HepG2 (cell line): ENCODE results near the gene USP15. TPM values are rescaled to one million over a fixed set of nuclear protein-coding genes. Genes with fewer than 3 reads are reported as not detected.

Source experiments
- ATAC-seq: fragments of 200-7000 bp; cut with Tn5 transposase; 3 replicates; pipeline ENCODE4 v1.9.1; 2020; ENCODE audit warnings: mild to moderate bottlenecking, moderate library complexity
- BruUV-seq: library from RNA; stranded (reverse); fragments of 400-500 nt; replicated peaks from 2 replicates; lab custom pipeline; 2021; lab: Mats Ljungman, UMichigan
- CTCF ChIA-PET: fragments of 300-600 bp; formaldehyde crosslinking; extraction: SDS; loops from one replicate; lab custom pipeline; 2021; ENCODE audit warnings: low total read pairs, inconsistent platforms, low intra/inter-chr PET ratio; lab: Yijun Ruan, JAX
- POLR2A ChIA-PET: fragments of 350-600 bp; sonication (Branson Sonifier 250); formaldehyde crosslinking; loops from one replicate; lab custom pipeline; 2020; ENCODE audit warnings: antibody characterized with exemption, inconsistent platforms; lab: Yijun Ruan, JAX
- DNase-seq: peaks from one replicate; pipeline ENCODE4 v3.0.0-alpha.2; 2015; ENCODE audit warnings: low spot score
- FAIRE-seq: peaks from 3 replicates; lab custom pipeline; 2011; peaks lifted over from hg19 to GRCh38; lab: Jason Lieb, UNC
- H2AFZ ChIP-seq: one replicate; pipeline ENCODE4 v1.6.1; 2011; ENCODE audit warnings: low read length, inconsistent platforms
- H3K27ac ChIP-seq: fragments of 300-600 bp; 3 replicates; pipeline ENCODE4 v1.8.0; 2011; ENCODE audit warnings: mixed run types, mild to moderate bottlenecking, mixed read lengths, low read length, inconsistent platforms; ENCODE audit not compliant: insufficient read depth; ENCODE audit errors: extremely low read length
- H3K27me3 ChIP-seq, 2 experiments: fragments of 200-600 bp in 1 of 2; 2 replicates in 1 of 2; 3 replicates in 1 of 2; pipeline versions ENCODE4 v1.6.0 to v1.8.0; 2011; ENCODE audit warnings: low read length in 2 of 2, mild to moderate bottlenecking in 2 of 2, moderate library complexity in 2 of 2, inconsistent platforms in 1 of 2; ENCODE audit not compliant: insufficient read depth in 2 of 2, control insufficient read depth in 1 of 2
- H3K36me3 ChIP-seq, 2 experiments: fragments of 200-600 bp in 1 of 2; replicated peaks in 1 of 2; 2 replicates in 1 of 2; 3 replicates in 1 of 2; pipeline versions ENCODE4 v1.5.1 to v1.8.0; 2011; ENCODE audit warnings: low read length in 2 of 2, inconsistent platforms in 1 of 2; ENCODE audit not compliant: insufficient read depth in 2 of 2, control insufficient read depth in 1 of 2
- H3K4me1 ChIP-seq: 2 replicates; pipeline ENCODE4 v1.5.1; 2012; ENCODE audit warnings: low read length, inconsistent platforms; ENCODE audit not compliant: insufficient read depth
- H3K4me2 ChIP-seq: 2 replicates; pipeline ENCODE4 v1.6.0; 2011; ENCODE audit warnings: low read depth, low read length, inconsistent platforms
- H3K4me3 ChIP-seq, 3 experiments: fragments of 200-600 bp in 1 of 3; sonication (generic), shearing (Covaris generic) in 1 of 3; replicated peaks in 1 of 3; 2 replicates each; pipeline ENCODE4 v1.5.1; 2011 to 2016; ENCODE audit warnings: low read length in 3 of 3, inconsistent platforms in 2 of 3, low read depth in 2 of 3, mild to moderate bottlenecking in 2 of 3, control low read depth in 1 of 3, mixed read lengths in 1 of 3; ENCODE audit not compliant: insufficient read depth in 1 of 3
- H3K79me2 ChIP-seq: one replicate; pipeline ENCODE4 v1.6.1; 2011; ENCODE audit warnings: low read length, inconsistent platforms; ENCODE audit not compliant: insufficient read depth
- H3K9ac ChIP-seq: 2 replicates; pipeline ENCODE4 v1.6.0; 2011; ENCODE audit warnings: mild to moderate bottlenecking, low read depth, low read length, inconsistent platforms; ENCODE audit not compliant: insufficient read depth
- H3K9me3 ChIP-seq: 2 replicates; pipeline ENCODE4 v1.5.1; 2012; ENCODE audit warnings: mild to moderate bottlenecking, low read length
- H4K20me1 ChIP-seq: 2 replicates; pipeline ENCODE4 v1.6.0; 2011; ENCODE audit warnings: inconsistent platforms, mild to moderate bottlenecking, low read length, moderate library complexity; ENCODE audit not compliant: insufficient read depth
- CEBPG ChIP-seq: IDR thresholded peaks from 2 replicates; pipeline ENCODE4 v1.6.1; 2016
- MAFK ChIP-seq, 2 experiments: IDR thresholded peaks in 1 of 2; conservative IDR thresholded peaks in 1 of 2; 2 replicates each; pipeline ENCODE4 v1.6.1; 2011; ENCODE audit warnings: improper control_type of control experiment in 2 of 2, low read length in 2 of 2
- THAP8 ChIP-seq: sonication (generic); formaldehyde crosslinking; IDR thresholded peaks from 2 replicates; pipeline ENCODE4 v1.5.1; 2020; ENCODE audit warnings: missing genetic modification reagents, mild to moderate bottlenecking, borderline replicate concordance
- ZBTB8A ChIP-seq: sonication (generic); formaldehyde crosslinking; IDR thresholded peaks from 2 replicates; pipeline ENCODE4 v1.4.0; 2020; ENCODE audit warnings: mild to moderate bottlenecking, low read depth, missing genetic modification reagents, borderline replicate concordance
- ZNF777 ChIP-seq: sonication (generic); formaldehyde crosslinking; IDR thresholded peaks from 2 replicates; pipeline ENCODE4 v1.4.0; 2020; ENCODE audit warnings: missing genetic modification reagents
- ZNF883 ChIP-seq: sonication (generic); formaldehyde crosslinking; IDR thresholded peaks from 2 replicates; pipeline ENCODE4 v1.5.1; 2020; ENCODE audit warnings: mild to moderate bottlenecking, missing genetic modification reagents; ENCODE audit errors: not compliant biosample characterization
- WGBS: methylation state at CpG from one replicate; pipeline ENCODE4 v1.1.6; 2017; ENCODE audit warnings: low lambda C conversion rate; 5-methylcytosine and 5-hydroxymethylcytosine counted together
- in situ Hi-C: cut with HindIII; loops from 2 replicates; pipeline ENCODE4 v1.10.0; 2017; ENCODE audit warnings: low pct_unique_long_range_greater_than_20kb; ENCODE audit not compliant: extremely low pct_ligation_motif_present
- intact Hi-C: fragments of 100-400 bp; cut with micrococcal nuclease; formaldehyde crosslinking; loops from one replicate; pipeline ENCODE4 v1.10.0; 2022; ENCODE audit not compliant: unreplicated experiment
- polyA plus RNA-seq, 8 experiments: library from polyadenylated mRNA; depleted of rRNA in 3 of 8; stranded (reverse) in 7 of 8; unstranded in 1 of 8; fragments of >200 nt; fragmentation: Illumina TruSeq in 4 of 8; extraction: Trizol in 4 of 8; gene quantifications; 2 replicates each; pipeline versions ENCODE4 v1.2.1 to v1.2.3, GENCODE V29; 2011 to 2016; ENCODE audit warnings: low read depth in 4 of 8, missing spikeins in 1 of 8, mixed read lengths in 1 of 8; ENCODE audit not compliant: insufficient read depth in 1 of 8
- total RNA-seq, 5 experiments: library from RNA; depleted of rRNA; stranded (reverse); fragments of >200 nt; fragmentation: Illumina TruSeq; extraction: Trizol; gene quantifications; 2 replicates each; pipeline ENCODE4 v1.2.3, GENCODE V29; 2016; ENCODE audit warnings: low read depth in 1 of 5

The USP15 gene
- total and polyA plus RNA-seq, 2 of the 13 experiments (the other 11 are each of a cell fraction or from before 2014, with no cell fraction given) = 17.3 to 51.7 TPM

GRCh38 chr12:62313727-62314380, 53.6 kb downstream of the USP15 start:
- no peak for FAIRE-seq
- 64% methylated on average over 2 of the region's 2 CpGs for WGBS

GRCh38 chr12:62317017-62317416, 56.8 kb downstream of the USP15 start:
- H3K36me3 ChIP-seq = peaks cover 3 to 30% of the 10 kb centered on the region in 2 experiments; a peak in 4 of 5 replicates
- no peak overlapping the region for H3K9ac ChIP-seq
- H3K4me1 ChIP-seq = no peaks in the 10 kb centered on the region
- H3K4me2 ChIP-seq = no peak overlapping the region
- no peak overlapping the region for H2AFZ ChIP-seq
- TF ChIP-seq MAFK (conservative IDR thresholded peaks at IDR 0.05 in 1 of 2, IDR thresholded peaks at IDR 0.05 in 1 of 2; ENCODE audit: low read length in 2 of 2) (peak; percentile 25 to 45; a peak in 3 of 4 replicates), CEBPG (CRISPR knock-in tag) (no peak), ZBTB8A (no peak), THAP8 (no peak), ZNF883 (CRISPR knock-in tag) (no peak)
- no TSS peak for BruUV-seq
- no peaks in the 10 kb centered on the region for H3K79me2 ChIP-seq
- ATAC-seq (no peak), FAIRE-seq (no peak), DNase-seq (no peak)
- H3K9me3 ChIP-seq = no peaks in the 10 kb centered on the region
- 0 out of 2 replicates have a peak, but pooled peaks cover 4% of the 10 kb centered on the region for H4K20me1 ChIP-seq
- CTCF ChIA-PET = no interaction called here
- intact Hi-C loops (no loop called here), in situ Hi-C loops (no loop called here)
- no peak overlapping the region for H3K4me3 ChIP-seq
- POLR2A ChIA-PET = no interaction called here
- H3K27ac ChIP-seq = no peak overlapping the region
- no peaks in the 10 kb centered on the region for H3K27me3 ChIP-seq

More at GRCh38 chr12:62313727-62314380, 53.6 kb downstream of the USP15 start:
- no peaks in the 10 kb centered on the region for H3K79me2 ChIP-seq
- no peak overlapping the region for H3K4me2 ChIP-seq
- H3K4me1 ChIP-seq = no peaks in the 10 kb centered on the region
- H3K27ac ChIP-seq = no peak overlapping the region
- H3K27me3 ChIP-seq = no peaks in the 10 kb centered on the region
- ATAC-seq (no peak), DNase-seq (no peak)
- ChIA-PET CTCF (no interaction called here), POLR2A (no interaction called here)
- no peaks in the 10 kb centered on the region for H3K9me3 ChIP-seq
- no peak for TF ChIP-seq ZNF777
- intact Hi-C loops = no loop called here
- peaks cover 2 to 21% of the 10 kb centered on the region in 2 experiments; a peak in 4 of 5 replicates for H3K36me3 ChIP-seq
- no TSS peak for BruUV-seq
- in situ Hi-C loops = no loop called here
- no peak overlapping the region for H2AFZ ChIP-seq
- no peak overlapping the region for H3K4me3 ChIP-seq
- H3K9ac ChIP-seq = no peak overlapping the region
- 0 out of 2 replicates have a peak, but pooled peaks cover 4% of the 10 kb centered on the region for H4K20me1 ChIP-seq
